A204.1 (cell line): ENCODE measurements around the gene TMEM250.
"Not testable (repeated sequence)": the region's sequence is repeated elsewhere in the genome, so short reads cannot be mapped to it uniquely, and the experiment has no call there.

Source experiments
- FAIRE-seq: peaks from 2 replicates; lab custom pipeline; 2012; peaks lifted over from hg19 to GRCh38; lab: Jason Lieb, UNC

The TMEM250 gene

GRCh38 chr9:136110082-136111061 is 8.3 kb downstream of the TMEM250 start:
- no peak for FAIRE-seq

- no peak for FAIRE-seq
Measured at GRCh38 chr9:136109351-136110081, 9.2 kb downstream of the TMEM250 start.

- no peak for FAIRE-seq
Measured at GRCh38 chr9:136108648-136109266, 9.9 kb downstream of the TMEM250 start.

- FAIRE-seq = no peak
Measured at GRCh38 chr9:136107953-136108647, 10.6 kb downstream of the TMEM250 start.

- no peak for FAIRE-seq
Measured at GRCh38 chr9:136107155-136107952, 11.3 kb downstream of the TMEM250 start.

GRCh38 chr9:136105398-136106135 is 13.1 kb downstream of the TMEM250 start:
- FAIRE-seq = no peak

- FAIRE-seq = no peak
Measured at GRCh38 chr9:136104916-136105315, 13.8 kb downstream of the TMEM250 start.

GRCh38 chr9:136104488-136104800 is 14.2 kb downstream of the TMEM250 start:
- FAIRE-seq = no peak

GRCh38 chr9:136103651-136104487 is 14.8 kb downstream of the TMEM250 start:
- no peak for FAIRE-seq

GRCh38 chr9:136101615-136102074 is 17.0 kb downstream of the TMEM250 start:
- not testable (repeated sequence) for FAIRE-seq

- FAIRE-seq = no peak
Measured at GRCh38 chr9:136100700-136101614, 17.7 kb downstream of the TMEM250 start.

- FAIRE-seq = no peak
Measured at GRCh38 chr9:136099542-136099941, 19.1 kb downstream of the TMEM250 start.

- FAIRE-seq = no peak
Measured at GRCh38 chr9:136098844-136099243, 19.8 kb downstream of the TMEM250 start.

GRCh38 chr9:136098210-136098609 is 20.5 kb downstream of the TMEM250 start:
- FAIRE-seq = no peak

- no peak for FAIRE-seq
Measured at GRCh38 chr9:136096505-136097001, 22.1 kb downstream of the TMEM250 start.

GRCh38 chr9:136095070-136096058 is 23.3 kb downstream of the TMEM250 start, which contains the start of gene NACC2:
Gene NACC2, minus strand, starts transcription at chr9:136095289. Its CDS starts 44,768 bp downstream, at chr9:136050521.
- FAIRE-seq = no peak
